ENCODE data around the gene SCYGR8.

SCYGR8 gene

GRCh38 chr2:227765788-227766372 lies 20.2 kb downstream of the SCYGR8 start:
- no peak for DNase-seq

DNA sequence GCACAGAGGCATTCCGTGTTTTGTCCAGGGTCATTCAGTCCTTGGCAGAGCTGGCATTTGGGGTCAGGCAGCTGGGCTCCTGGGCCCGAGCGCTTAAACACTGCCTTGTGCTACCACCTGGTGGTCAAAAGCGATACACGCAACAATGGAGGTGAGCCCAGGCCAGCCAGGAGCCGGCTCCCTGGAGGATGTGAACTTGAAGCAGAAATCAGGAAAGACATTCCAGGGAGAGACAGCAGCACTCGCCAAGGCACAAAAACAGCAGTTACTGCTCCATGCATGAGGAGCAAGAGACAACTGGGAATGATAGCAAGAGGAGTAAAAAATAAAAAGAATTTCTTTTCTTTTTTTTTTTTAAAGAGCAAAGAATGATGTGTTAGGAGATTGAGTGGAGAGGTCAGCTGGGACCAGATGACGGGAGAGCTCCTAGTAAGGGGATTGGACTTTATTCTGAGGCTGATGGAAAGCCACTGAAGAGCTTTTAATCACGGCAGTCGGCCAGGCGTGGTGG lies 20.7 kb downstream of the SCYGR8 start:
- peak; percentile 29 for DNase-seq

DNA sequence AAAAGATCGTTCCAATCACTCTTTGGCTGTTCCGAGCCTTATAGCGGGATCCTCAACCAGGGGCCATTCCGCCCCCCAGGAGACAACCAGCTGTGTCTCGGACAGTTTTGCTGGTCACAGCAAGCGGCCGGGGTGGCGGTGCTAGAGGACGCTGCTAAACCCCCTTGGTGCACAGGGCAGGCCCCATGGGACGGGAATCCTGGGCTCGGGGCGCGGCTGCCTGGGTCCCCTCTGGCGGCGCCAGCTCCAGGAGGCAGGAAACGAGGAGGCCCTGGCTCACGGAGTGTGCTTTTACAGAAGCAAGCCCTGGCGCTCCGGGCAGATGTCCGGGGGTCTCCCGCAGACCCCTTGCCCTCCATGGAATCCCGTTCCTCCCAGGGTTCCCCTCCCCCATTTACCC lies 22.1 kb downstream of the SCYGR8 start:
- DNase-seq = no peak

GRCh38 chr2:227772197-227772661 lies 26.5 kb downstream of the SCYGR8 start:
- DNase-seq = peak; percentile 45

- no peak for DNase-seq
Observed at GRCh38 chr2:227772932-227773331, 27.2 kb downstream of the SCYGR8 start.

GRCh38 chr2:227774011-227774624 lies 28.4 kb downstream of the SCYGR8 start:
- no peak for DNase-seq

DNA sequence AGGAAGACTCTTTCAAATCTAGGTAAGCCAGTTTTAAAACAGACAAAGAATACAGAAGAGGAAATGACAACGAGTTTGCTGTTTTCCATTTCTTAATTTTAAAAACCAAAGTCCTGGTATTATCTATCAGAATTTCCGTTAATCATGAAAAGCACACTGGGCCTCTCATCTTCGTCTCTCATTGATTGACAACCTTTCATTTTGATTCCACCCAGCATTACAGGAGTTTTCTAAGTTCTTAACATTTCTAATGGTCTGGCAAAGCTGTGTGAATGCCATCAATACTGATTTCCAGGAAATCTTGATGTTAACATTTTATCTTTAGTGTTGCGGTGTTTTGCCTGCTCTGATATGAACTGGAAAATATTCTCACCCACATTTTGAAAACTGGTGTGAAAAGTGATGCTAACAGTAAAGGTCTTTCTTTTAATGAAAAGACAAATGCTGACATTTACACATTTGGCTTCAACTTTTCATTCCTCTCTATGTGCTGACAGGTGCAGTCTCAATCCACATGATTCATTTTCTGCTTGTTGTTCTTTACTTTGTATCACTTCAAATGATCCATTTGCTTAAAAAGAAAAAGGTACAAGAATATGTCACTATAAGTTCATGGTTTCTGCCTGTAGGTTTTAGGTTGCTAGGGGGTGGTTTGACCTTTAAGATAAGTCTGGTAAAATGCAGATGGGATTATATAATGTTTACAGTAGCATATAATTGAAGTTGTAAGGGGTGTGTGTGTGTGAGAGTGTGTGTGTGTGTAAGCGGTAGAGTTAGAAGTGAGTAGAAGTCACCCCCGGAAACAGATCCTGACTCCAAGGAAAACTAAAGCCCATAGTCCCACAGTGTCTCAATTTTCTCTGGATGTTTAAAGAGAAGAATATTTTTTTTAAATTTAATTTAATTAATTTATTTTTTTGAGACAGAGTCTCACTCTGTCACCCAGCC lies 29.5 kb downstream of the SCYGR8 start:
- DNase-seq = no peak

- no peak for DNase-seq
Observed at GRCh38 chr2:227780981-227781615, 35.4 kb downstream of the SCYGR8 start.

- no peak for DNase-seq
Observed at GRCh38 chr2:227781841-227782240, 36.1 kb downstream of the SCYGR8 start.

DNA sequence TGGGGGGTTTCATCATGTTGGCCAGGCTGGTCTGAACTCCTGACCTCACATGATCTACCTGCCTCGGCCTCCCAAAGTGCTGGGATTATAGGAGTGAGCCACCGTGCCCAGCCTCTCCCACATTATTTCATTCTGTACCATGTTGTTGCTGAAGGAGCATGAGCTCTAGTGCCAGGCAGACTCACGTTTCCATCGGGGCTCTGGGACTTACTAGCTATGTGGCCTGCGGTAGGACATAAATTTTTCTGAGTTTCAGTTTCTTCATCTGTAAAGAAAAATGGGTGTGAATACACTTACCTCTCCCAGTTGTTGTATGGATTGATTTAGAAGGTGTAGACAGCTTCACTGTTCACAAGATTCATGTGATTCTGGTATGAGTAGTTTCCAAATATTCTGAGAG lies 37.1 kb downstream of the SCYGR8 start:
- no peak for DNase-seq

- DNase-seq = no peak
Observed at GRCh38 chr2:227783404-227784138, 37.9 kb downstream of the SCYGR8 start.

DNA sequence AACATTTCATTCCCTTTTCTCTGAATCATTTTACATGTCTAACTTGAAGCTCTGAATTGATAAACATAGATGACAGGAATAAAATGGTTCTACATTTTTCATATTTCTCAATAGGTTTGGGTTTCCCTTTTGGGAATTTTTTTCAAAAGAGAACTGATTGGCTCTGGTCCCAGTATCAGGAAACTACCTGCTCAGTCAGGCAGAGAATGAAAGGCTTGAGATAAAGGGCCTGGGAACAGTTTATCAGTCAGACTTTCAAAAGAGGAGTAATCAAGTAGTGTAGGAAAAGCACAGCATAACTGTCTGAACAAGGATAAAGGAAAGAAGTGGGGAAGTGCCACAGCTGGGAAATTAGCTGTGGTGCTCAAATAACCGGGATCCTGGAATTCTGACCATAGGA lies 39.6 kb downstream of the SCYGR8 start:
- no peak for DNase-seq

- no peak for DNase-seq
Observed at GRCh38 chr2:227788561-227789018, 42.9 kb downstream of the SCYGR8 start.

DNA sequence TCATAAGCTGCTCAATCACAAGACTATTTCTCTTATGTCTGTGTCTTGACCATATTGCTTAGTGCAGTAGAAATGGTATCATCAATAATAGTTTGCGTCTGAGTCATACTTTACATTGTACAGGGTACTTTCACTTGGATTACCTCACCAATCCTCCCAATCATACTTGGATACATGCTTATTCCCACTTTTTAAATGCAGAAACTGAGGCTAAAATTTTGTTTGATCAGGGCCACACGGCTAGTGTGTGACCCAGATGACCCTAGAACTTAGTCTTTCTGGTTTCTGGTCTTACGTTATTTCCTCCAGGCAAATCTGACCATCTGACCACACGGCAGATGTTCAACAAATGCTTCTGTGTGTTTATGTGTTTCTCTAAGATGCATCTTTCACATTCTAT lies 44.1 kb downstream of the SCYGR8 start:
- DNase-seq = no peak

DNA sequence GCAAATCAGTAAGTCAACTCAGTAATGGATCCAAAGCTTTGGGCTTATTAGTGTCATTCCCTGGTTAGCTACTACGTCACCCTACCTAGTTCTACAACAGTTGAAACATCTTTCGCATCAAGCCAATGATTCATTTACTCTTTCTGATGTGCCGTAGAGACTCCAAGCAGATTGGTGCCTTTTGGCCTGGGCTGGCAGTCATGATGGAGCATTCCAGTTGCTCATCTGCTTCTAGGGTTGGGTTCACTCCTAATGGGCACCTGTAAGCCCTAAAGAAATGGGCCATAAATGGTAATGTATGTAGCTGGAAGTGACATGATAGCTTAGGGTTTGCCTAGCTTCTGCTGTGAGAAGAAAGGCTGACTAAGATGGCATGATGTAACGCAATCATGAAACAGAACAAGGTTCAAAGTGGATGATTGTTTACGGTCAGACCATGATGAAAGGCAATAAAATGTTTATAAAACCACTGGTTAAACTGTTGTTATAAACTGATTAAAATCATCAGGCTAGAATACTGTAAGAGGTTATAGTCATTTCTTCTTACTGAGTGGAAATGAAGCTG lies 47.5 kb downstream of the SCYGR8 start:
- no peak for DNase-seq
